Measurements from ENCODE around the gene PRF1. TPM values are rescaled to one million over a fixed set of nuclear protein-coding genes. Genes with fewer than 3 reads are reported as not detected.
"Not testable (repeated sequence)": the region's sequence is repeated elsewhere in the genome, so short reads cannot be mapped to it uniquely, and the experiment has no call there.

PRF1 gene
- total RNA-seq, 1 donor from 2014 or later, result not detected

DNA sequence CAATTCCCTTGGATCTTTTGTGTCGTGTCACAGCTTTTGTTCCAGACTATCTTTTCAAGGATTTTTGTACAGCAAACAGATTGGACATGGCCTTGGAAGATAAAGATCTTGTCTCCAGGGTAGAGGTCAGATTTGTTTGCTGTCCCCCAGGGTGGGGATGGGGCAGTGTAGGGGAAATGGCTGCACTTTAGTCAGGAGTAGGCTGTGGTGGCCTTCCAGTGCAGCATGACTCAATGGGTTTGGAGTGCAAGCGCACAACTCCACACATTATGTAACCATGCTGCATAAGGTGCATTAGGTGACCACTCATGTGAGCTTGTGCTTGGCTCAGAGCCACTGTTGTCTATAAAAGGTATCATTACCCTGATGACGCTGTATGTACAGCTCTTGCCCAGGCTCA lies 45.9 kb upstream of the PRF1 start:
- H3K27me3 Mint-ChIP-seq (ENCODE audit: unreplicated experiment), result peaks cover 20% of the 10 kb centered on the region
- H3K4me1 Mint-ChIP-seq (ENCODE audit: unreplicated experiment), result peaks cover 10% of the 10 kb centered on the region
- no peak for DNase-seq (ENCODE audit: extremely low spot score, unreplicated experiment)
- peaks cover 4% of the 10 kb centered on the region for H3K9me3 Mint-ChIP-seq (ENCODE audit: unreplicated experiment)
- no peak overlapping the region for H3K4me3 Mint-ChIP-seq (ENCODE audit: unreplicated experiment)
- TF ChIP-seq, protein P1, sequence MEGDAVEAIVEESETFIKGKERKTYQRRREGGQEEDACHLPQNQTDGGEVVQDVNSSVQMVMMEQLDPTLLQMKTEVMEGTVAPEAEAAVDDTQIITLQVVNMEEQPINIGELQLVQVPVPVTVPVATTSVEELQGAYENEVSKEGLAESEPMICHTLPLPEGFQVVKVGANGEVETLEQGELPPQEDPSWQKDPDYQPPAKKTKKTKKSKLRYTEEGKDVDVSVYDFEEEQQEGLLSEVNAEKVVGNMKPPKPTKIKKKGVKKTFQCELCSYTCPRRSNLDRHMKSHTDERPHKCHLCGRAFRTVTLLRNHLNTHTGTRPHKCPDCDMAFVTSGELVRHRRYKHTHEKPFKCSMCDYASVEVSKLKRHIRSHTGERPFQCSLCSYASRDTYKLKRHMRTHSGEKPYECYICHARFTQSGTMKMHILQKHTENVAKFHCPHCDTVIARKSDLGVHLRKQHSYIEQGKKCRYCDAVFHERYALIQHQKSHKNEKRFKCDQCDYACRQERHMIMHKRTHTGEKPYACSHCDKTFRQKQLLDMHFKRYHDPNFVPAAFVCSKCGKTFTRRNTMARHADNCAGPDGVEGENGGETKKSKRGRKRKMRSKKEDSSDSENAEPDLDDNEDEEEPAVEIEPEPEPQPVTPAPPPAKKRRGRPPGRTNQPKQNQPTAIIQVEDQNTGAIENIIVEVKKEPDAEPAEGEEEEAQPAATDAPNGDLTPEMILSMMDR (IDR thresholded peaks at IDR 0.05), result no peak
- H3K27ac Mint-ChIP-seq (ENCODE audit: unreplicated experiment), result no peak overlapping the region
- peaks cover 2% of the 10 kb centered on the region for H3K36me3 Mint-ChIP-seq (ENCODE audit: unreplicated experiment)

GRCh38 chr10:70647086-70647485 lies 44.5 kb upstream of the PRF1 start:
- H3K27ac Mint-ChIP-seq (ENCODE audit: unreplicated experiment), result no peak overlapping the region
- H3K4me1 Mint-ChIP-seq (ENCODE audit: unreplicated experiment), result no peaks in the 10 kb centered on the region
- peaks cover 4% of the 10 kb centered on the region for H3K9me3 Mint-ChIP-seq (ENCODE audit: unreplicated experiment)
- no peak overlapping the region for H3K4me3 Mint-ChIP-seq (ENCODE audit: unreplicated experiment)
- H3K27me3 Mint-ChIP-seq (ENCODE audit: unreplicated experiment), result peaks cover 33% of the 10 kb centered on the region
- TF ChIP-seq, protein P1 (IDR thresholded peaks at IDR 0.05), result no peak
- H3K36me3 Mint-ChIP-seq (ENCODE audit: unreplicated experiment), result peaks cover 5% of the 10 kb centered on the region
- DNase-seq (ENCODE audit: extremely low spot score, unreplicated experiment), result no peak

- DNase-seq (ENCODE audit: extremely low spot score, unreplicated experiment); H3K27ac Mint-ChIP-seq (ENCODE audit: unreplicated experiment); H3K9me3 Mint-ChIP-seq (ENCODE audit: unreplicated experiment); H3K36me3 Mint-ChIP-seq (ENCODE audit: unreplicated experiment); H3K4me3 Mint-ChIP-seq (ENCODE audit: unreplicated experiment); H3K4me1 Mint-ChIP-seq (ENCODE audit: unreplicated experiment): not testable (repeated sequence)
- H3K27me3 Mint-ChIP-seq (ENCODE audit: unreplicated experiment), result peaks cover 55% of the 10 kb centered on the region
Measured at GRCh38 chr10:70644959-70645358, 42.4 kb upstream of the PRF1 start.

GRCh38 chr10:70643272-70643671 lies 40.7 kb upstream of the PRF1 start:
- not testable (repeated sequence) for DNase-seq (ENCODE audit: extremely low spot score, unreplicated experiment); H3K36me3 Mint-ChIP-seq (ENCODE audit: unreplicated experiment); H3K4me3 Mint-ChIP-seq (ENCODE audit: unreplicated experiment); H3K9me3 Mint-ChIP-seq (ENCODE audit: unreplicated experiment); H3K27ac Mint-ChIP-seq (ENCODE audit: unreplicated experiment); H3K4me1 Mint-ChIP-seq (ENCODE audit: unreplicated experiment)
- H3K27me3 Mint-ChIP-seq (ENCODE audit: unreplicated experiment), result peaks cover 57% of the 10 kb centered on the region

DNA sequence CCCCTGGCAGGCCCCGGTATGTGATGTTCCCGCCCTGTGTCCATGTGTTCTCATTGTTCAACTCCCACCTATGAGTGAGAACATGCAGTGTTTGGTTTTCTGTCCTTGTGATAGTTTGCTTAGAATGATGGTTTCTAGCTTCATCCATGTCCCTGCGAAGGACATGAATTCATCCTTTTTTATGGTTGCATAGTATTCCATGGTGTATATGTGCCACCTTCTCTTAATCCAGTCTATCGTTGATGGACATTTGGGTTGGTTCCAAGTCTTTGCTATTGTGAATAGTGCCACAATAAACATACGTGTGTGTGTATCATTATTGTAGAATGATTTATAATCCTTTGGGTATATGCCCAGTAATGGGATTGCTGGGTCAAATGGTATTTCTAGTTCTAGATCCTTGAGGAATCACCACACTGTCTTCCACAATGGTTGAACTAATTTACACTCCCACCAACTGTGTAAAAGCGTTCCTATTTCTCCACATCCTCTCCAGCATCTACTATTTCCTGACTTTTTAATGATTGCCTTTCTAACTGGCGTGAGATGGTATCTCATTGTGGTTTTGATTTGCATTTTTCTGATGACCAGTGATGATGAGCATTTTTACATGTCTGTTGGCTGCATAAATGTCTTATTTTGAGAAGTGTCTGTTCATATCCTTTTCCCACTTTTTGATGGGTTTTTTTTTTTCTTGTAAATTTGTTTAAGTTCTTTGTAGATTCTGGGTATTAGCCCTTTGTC lies 37.3 kb upstream of the PRF1 start:
- not testable (repeated sequence) for H3K36me3 Mint-ChIP-seq (ENCODE audit: unreplicated experiment); DNase-seq (ENCODE audit: extremely low spot score, unreplicated experiment); H3K9me3 Mint-ChIP-seq (ENCODE audit: unreplicated experiment); H3K4me1 Mint-ChIP-seq (ENCODE audit: unreplicated experiment); H3K27ac Mint-ChIP-seq (ENCODE audit: unreplicated experiment); H3K4me3 Mint-ChIP-seq (ENCODE audit: unreplicated experiment)
- peaks cover 58% of the 10 kb centered on the region for H3K27me3 Mint-ChIP-seq (ENCODE audit: unreplicated experiment)

DNA sequence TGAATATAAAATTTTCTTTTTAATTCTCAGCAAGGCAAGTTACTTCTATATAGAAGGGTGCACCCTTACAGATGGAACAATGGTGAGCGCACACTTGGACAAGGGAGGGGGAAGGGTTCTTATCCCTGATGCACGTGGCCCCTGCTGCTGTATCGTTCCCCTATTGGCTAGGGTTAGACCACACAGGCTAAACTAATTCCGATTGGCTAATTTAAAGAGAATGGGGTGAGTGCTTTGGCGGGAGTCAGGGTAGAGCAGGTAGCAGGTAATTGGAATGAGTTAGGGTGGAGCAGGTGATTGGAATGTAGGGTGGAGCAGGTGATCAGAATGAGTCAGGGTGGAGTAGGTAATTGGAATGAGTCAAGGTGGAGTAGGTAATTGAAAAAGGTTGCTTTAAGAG lies 32.0 kb upstream of the PRF1 start:
- not testable (repeated sequence) for H3K27ac Mint-ChIP-seq (ENCODE audit: unreplicated experiment); H3K4me3 Mint-ChIP-seq (ENCODE audit: unreplicated experiment); H3K9me3 Mint-ChIP-seq (ENCODE audit: unreplicated experiment); DNase-seq (ENCODE audit: extremely low spot score, unreplicated experiment); H3K4me1 Mint-ChIP-seq (ENCODE audit: unreplicated experiment); H3K36me3 Mint-ChIP-seq (ENCODE audit: unreplicated experiment)
- peaks cover 31% of the 10 kb centered on the region for H3K27me3 Mint-ChIP-seq (ENCODE audit: unreplicated experiment)

DNA sequence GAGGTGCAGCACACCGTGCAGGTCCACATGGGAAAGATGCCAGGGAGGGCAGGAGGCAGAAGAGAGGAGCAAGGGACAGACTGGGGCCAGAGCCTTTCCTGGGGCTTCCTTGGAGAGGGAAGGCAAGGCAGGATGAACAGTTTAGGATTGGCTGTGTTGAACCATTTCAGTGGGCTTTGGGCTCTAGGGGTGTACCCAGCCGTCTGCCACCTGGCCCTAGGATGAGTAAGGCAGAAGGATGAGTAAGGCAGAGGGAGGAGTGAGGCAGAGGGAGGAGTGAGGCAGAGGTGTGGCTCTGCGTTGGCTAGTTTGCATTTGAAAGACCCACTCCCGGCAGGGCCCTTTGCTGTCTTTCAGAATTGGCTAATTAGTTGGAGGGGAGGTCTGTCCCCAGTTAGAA lies 31.5 kb upstream of the PRF1 start:
- peaks cover 7% of the 10 kb centered on the region for H3K9me3 Mint-ChIP-seq (ENCODE audit: unreplicated experiment)
- H3K27me3 Mint-ChIP-seq (ENCODE audit: unreplicated experiment), result peaks cover 31% of the 10 kb centered on the region
- no peaks in the 10 kb centered on the region for H3K36me3 Mint-ChIP-seq (ENCODE audit: unreplicated experiment)
- TF ChIP-seq, protein P1 (IDR thresholded peaks at IDR 0.05), result no peak
- no peaks in the 10 kb centered on the region for H3K4me1 Mint-ChIP-seq (ENCODE audit: unreplicated experiment)
- no peak overlapping the region for H3K4me3 Mint-ChIP-seq (ENCODE audit: unreplicated experiment)
- no peak for DNase-seq (ENCODE audit: extremely low spot score, unreplicated experiment)
- no peak overlapping the region for H3K27ac Mint-ChIP-seq (ENCODE audit: unreplicated experiment)

GRCh38 chr10:70631735-70632134 lies 29.2 kb upstream of the PRF1 start:
- H3K27me3 Mint-ChIP-seq (ENCODE audit: unreplicated experiment), result peaks cover 29% of the 10 kb centered on the region
- not testable (repeated sequence) for H3K4me3 Mint-ChIP-seq (ENCODE audit: unreplicated experiment); H3K4me1 Mint-ChIP-seq (ENCODE audit: unreplicated experiment); H3K27ac Mint-ChIP-seq (ENCODE audit: unreplicated experiment); DNase-seq (ENCODE audit: extremely low spot score, unreplicated experiment); H3K36me3 Mint-ChIP-seq (ENCODE audit: unreplicated experiment)
- peaks cover 12% of the 10 kb centered on the region for H3K9me3 Mint-ChIP-seq (ENCODE audit: unreplicated experiment)
